ENCODE results near the gene SPRY1.

Gene SPRY1, protein sequence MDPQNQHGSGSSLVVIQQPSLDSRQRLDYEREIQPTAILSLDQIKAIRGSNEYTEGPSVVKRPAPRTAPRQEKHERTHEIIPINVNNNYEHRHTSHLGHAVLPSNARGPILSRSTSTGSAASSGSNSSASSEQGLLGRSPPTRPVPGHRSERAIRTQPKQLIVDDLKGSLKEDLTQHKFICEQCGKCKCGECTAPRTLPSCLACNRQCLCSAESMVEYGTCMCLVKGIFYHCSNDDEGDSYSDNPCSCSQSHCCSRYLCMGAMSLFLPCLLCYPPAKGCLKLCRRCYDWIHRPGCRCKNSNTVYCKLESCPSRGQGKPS

DNA sequence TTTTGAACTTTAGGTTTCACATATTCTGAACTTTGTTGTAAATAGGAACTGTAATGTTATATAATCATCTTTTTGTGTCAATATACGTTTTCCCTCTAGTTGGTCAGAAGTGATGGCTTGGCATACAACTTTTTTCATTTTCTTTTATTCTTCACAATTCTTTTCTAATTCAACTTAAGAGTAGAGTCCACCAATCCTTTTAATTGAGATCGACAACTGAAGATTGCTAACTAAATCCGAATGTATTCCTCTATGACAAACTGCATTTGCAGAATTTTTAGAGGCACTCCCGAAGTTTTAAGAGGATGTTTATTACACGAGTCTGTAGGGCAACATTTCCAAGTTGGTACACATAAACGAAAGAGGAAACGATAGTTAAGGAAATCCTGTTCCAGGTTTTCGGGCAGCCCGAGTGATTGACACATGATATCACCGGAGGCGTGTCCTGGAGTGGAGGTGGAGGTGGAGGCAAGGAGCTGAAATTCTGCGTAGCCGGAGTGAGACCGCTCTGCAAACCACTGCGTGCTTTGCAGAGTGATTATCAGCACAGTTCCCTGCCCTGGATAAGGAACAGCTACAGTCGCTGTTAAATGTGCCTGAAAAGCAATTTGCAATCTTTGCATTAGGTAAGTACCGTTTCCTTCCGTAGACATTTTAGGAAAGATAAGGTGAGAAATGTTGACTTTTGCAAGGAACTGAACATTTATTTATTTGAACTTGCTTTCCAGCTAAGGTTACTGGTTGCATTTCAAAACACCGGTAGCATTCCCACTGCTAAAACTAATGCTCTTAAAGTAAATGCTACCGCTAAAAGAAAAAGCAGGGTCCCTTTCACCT lies at the start of gene SPRY1:
Gene SPRY1, plus strand, starts transcription at position 489 of the 837 bp plus-strand sequence. CDS start 4,797 bp downstream, outside the sequence.
- peak; percentile 80 for DNase-seq

DNA sequence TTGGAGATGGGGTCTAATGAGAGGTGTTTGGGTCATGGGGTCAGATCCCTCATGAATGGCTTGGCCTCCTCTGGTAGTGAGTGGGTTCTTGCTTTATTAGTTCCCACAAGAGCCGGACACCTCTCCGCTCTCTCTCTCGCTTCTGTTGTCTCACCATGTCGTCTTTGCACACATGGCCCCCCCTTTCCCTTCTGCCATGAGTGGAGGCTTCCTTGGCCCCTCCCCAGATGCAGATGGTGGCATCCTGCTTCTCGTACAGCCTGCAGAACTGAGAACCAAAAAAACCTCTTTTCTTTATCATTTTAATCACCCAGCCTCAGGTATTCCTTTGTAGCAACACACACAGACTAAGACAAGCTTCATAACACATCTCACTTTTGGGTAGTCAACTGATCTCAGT lies 49.6 kb upstream of the SPRY1 start:
- DNase-seq = no peak

DNA sequence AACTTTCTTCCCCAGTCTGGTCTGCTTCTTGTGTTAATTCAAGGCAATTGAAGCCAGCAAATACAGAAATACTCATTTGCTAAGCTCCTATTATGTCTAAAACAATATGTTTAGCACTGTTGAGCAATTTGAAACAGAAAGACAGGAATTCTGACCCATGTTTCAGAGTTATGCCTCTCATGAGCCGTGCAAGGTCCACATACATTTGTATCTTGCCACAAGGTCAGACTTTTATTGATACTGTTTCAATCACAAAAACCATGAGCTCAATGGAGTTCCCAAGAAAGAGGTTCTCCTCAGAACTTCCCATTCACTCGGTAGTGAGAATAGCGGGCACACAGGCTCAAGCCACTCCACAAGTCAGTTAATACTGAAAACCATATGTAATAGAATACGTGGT lies 47.6 kb upstream of the SPRY1 start:
- no peak for DNase-seq

DNA sequence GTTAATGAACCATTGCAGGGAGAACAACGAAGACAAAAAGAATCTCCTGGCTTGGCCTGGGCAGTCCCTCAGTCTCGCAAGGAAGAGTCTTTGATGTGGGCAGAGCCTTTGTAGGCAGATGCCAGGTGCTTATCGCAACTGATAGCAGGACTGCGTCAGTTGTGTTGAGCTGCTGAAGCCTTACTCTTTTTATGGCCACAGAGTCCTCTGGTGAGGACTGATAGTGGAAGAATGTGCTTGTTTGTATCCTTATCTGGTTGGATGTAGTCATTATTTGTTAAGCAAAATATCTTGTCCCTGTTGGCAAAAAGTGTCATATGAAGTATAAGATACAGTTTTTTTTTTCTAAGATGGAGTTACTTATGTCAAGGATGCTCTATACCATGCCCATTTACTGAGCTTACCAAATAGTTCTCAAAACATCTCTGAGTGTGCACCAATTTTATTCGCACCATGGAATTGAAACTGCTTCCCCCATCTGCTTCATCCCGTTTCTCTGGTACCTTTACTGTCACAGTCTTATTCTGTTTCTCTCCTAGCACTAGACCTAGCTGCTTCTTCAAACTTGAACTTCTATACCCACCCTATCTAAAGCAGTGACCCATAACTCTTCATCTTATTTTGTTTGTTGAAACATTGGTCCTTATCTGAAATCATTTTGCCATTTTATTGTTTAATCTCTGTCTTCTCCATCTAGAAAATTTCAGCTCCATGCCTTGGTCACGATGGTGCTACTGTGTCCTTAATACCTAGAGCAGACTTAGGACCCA lies 47.0 kb upstream of the SPRY1 start:
- DNase-seq = no peak

DNA sequence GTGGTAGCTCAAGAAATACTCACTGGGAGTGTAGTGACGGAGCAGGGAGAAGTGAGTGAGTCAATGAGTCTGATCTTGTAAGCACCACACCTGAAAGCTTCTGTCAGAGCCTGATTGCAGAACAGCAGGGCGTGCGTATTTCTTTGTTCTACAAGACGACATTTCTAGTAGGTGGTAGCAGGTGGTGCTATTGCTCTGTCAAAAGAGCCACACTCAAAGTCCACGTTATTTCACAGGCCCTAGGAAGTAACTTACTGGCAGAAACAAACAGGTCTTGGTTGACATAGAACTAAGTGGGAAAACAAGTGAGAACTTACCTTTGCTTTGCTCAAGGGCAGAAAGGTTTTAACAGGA lies 46.4 kb upstream of the SPRY1 start:
- DNase-seq = no peak

DNA sequence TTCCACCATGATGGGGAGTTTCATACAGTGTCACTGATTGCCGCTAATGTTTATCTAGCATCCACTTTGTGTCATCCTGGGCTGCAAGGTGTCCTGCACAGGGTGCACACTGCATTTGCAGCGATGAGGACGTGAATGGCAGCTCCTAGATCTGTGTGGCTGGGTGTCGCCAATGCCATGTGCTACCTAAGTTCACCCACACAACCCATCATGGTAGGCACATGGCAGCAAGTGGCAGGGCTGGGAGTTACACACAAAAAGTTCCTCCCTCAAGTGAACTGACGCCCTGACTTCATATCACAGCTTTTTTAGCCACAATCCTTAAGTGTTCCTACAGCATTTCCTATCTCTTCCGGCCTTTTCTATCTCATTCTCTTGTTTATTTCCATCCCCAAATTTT lies 45.9 kb upstream of the SPRY1 start:
- no peak for DNase-seq

DNA sequence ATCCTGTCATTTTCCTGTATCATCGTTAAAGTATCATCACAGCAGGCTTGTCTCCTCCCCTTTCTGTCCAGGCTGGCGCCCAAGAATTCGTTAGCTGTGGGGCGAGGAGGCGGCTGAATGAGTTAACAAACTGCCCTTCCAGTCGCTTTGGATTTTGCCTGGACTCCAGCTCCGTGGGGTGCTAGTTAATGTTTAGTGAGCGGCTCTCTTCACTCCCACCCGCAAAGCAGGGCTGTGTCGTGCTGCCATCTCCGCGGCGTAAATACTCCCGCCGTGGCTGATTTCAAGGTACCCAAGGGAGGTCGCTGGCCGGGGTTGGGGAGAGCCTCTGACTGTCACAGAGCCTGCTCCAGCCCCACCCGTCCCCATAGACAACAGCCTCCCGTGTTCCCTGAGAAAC lies 44.9 kb upstream of the SPRY1 start:
- DNase-seq = no peak

DNA sequence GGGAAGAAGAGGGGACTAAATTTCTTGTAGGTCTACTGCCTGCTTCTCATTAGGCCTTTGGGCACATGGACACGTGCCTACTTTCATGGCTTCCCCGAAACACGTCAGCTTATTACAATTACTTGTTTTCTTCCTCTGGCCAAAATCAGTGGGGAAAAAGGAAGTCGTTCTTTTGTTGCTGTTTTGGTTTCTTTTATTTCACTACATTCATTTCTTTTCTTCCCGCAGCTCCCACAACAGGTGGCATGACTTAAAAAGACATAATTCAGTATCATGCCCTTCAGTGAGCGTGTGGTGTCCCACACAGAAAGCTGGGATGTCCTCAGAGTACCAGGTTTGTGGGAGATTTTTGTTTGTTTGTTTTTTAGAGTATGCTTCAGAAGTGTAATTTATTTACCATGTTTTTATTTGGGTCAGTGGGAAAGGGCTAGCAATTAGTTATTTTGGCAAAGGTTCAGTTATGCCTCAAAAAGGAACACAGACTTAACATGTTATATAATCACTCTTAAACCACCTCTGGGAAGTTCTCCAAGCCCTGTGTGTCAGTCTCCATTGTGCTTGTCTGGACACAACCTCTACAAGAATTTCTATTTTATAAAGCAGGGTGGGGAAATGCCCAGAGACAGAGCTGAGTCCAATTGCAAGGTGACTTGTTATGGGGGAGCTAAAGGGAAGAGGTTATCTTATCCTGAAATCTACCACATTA lies 44.2 kb upstream of the SPRY1 start:
- no peak for DNase-seq

DNA sequence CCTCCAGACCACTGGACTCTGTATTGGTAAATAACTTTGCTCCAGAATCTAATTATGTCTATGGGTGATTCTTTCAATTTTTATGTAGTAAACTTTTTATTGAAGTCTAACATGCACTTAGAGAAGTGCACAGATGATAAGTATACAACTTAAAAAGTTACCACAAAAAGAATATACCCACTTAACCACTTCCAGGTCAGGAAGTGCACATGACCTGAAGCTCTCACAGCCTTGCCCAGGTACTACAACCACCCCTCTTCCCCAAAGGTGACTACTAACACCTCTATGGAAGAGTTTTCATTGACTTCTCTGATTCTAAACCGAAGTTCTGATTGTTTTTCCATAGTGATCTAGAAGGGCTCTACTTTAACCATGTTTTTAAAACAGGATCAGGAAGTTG lies 43.6 kb upstream of the SPRY1 start:
- no peak for DNase-seq

DNA sequence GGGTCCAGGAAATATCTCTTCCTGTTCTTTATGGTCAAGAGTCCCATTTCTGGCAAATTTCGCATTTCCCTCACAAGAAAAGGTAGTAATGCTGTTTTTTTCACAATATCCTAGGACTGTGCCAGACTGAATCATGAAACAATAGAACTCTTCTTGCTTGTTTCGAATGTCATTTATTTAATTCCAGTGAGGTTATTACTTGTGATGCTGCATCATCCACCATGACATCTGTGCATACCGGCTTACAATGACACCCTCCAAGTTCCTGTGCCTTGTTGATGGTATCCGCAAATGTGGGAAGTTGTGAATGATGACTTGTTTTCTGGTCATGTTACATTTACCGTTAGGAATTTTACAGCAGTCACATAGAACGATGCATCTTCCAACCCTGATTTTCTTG lies 42.9 kb upstream of the SPRY1 start:
- DNase-seq = no peak

DNA sequence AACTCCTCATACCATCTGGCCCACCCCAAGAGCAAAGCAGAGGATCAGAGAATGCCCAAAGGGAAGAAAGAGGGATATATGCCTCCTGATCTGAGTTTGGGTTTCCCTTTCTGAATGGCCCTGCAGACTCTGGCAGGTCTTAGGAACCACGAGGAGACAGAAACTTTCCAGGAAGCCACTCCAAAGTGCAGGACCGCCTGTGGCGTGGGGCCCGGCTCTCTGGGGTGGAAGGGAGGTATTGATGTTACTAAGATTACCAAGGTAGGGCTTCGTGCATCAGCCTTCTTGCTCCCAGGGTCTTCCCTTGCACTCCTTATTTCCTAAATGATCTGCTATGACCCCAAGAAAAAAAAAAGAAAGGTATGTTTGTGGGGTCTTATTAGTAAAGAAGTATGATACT lies 41.9 kb upstream of the SPRY1 start:
- no peak for DNase-seq

DNA sequence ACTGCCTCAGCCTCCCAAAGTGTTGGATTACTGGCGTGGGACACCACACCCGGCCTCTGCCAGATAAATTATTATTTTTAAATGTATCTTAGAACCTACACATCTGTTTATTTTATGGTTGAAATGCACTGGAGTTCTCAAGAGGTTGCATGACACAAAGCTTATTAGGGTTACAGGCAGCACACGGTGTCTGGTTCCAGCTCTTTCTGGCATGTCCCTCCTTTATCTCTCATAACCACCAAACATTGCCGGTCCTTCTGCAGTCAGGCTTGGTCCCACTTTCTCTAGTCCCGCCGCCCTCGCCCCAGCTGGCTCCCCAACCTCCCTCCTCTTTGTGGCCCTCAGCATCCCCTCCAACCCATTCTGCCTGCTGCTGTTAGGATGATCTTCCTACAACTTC lies 39.7 kb upstream of the SPRY1 start:
- no peak for DNase-seq

DNA sequence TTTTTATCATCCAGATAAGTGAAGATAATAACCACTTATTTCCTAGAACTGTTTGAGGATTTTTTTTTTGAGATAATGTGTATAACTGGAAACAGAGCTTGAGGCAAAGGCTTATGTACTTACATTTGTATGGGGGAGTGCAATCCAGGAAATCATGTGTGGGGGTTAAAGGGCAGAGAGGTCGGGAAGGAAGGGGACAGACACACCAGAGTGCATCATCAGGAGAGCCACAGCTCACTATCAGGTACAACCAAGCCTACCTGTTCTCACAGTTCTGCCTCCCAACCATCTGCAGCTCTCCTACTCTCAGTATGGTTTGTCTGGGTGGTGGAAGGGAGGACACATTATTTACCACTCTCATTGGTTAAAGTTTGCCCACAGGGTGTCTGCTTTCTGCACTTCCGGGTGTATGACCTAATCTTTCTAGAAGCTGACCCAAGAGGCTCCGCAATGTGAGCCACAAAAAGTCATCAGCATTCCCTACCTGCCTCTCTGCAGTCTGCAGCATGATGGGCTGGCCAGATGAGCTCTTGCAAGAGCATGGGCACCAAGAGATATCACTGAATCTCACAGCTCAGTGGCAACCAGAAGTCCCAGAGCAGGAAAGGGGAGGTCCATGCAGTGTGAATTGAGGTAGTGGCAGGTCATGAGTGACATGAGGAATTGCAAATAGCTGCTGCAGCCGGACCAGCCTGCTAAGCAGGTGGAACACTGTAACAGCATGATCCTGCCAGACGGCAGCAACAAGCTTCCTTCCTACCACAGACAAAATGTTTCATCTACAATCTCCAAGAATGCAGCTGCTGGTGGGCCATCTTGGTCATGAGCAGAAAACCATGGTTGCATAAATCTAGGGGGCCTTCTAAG lies 36.9 kb upstream of the SPRY1 start:
- DNase-seq = no peak

DNA sequence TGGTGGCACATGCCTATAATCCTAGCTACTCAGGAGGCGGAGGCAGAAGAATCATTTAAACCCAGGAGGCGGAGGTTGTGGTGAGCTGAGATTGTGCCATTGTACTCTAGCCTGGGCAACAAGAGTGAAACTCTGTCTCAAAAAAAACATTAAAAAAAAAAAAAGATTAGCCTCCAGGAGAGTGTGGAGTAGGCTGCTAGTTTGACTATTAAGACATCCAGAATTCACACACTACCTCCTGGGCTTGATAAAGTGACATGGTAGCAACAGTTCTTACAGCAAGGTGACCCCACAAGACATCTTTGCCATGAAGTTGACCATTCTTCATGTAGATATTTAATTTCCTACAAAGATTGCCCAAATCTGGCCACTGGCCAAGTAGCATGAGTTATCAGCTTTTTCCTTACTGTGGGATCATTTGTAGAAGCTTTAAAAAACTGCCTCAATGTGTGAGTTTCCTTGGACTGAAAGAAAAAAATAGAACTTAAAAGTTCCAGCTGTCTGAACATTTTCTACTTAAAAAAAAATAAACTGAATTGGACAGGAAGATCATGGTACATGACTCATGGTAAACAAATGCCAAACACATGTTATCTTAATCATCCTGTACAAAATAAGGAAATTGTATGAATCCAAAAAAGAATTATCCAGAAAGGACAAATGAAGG lies 35.3 kb upstream of the SPRY1 start:
- DNase-seq = no peak

DNA sequence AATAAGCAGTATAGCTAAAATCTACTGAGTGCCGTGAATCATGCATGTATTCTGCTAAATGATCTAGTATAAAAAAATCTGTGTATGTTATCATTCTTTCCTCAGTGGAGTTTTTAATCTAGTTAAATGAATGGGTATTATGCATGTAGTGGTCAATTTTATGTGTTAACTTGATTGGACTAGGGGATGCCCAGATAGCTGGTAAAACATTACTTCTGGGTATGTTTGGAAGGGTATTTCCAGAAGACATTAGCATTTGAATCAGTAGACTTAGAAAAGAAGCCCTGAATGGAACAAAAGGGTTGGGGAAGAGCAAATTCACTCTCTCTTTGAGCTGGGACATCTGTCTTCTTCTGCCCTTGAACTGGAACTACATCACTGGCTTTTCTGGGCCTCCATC lies 34.5 kb upstream of the SPRY1 start:
- no peak for DNase-seq

DNA sequence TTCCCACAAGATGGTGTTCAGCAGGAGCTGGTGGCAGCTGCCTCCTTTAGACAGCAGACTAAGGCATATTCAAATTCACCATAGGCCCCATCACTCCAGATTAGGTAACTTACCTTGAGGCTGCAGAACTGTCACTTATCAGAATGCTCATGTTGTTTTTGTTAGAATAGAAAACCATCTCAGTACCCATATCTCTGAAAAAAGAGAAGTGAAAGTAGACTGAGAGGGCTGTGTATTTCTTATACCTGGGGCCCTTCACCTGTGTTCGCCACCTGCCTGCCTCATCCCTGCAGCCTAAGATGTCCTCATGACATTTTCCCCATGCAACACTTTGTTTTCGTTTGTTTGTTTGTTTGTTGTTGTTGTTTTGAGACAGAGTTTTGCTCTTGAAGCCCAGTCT lies 32.9 kb upstream of the SPRY1 start:
- DNase-seq = no peak

DNA sequence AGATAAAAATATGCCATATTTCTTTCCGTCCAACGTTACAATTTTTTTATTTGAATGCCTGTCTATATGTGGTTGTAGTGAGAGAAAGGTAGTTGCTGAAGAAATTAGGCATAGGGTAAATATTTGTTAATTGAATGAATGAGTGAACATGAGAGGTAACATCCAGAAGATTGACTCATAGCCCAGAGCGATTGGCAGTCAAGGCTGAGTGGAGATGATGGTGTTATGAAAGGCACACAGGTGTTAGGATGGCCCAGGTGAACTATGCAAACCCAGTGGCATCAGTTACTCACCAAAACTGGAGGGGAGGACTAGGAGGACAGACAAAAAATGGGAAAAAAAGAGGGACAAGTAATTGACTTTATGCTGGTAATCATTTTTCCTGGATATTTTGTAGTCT lies 31.7 kb upstream of the SPRY1 start:
- DNase-seq = no peak

DNA sequence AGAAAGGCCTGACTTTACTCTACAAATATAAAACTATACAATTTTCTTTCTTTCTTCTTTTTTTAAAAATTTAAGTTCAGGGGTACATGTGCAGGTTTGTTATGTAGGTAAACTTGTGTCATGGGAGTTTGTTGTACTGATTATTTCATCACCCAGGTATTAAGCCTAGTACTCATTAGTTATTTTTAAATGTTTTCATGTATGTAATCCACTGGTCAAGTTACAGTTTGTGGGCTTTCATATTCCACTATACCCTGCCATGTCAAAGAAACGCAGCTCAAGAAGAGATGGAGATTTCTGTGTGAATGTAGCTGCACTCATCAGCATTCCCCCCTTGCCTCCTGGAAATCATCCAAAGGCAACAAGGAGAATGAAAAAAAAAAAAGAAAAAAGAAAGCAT lies 31.2 kb upstream of the SPRY1 start:
- no peak for DNase-seq

DNA sequence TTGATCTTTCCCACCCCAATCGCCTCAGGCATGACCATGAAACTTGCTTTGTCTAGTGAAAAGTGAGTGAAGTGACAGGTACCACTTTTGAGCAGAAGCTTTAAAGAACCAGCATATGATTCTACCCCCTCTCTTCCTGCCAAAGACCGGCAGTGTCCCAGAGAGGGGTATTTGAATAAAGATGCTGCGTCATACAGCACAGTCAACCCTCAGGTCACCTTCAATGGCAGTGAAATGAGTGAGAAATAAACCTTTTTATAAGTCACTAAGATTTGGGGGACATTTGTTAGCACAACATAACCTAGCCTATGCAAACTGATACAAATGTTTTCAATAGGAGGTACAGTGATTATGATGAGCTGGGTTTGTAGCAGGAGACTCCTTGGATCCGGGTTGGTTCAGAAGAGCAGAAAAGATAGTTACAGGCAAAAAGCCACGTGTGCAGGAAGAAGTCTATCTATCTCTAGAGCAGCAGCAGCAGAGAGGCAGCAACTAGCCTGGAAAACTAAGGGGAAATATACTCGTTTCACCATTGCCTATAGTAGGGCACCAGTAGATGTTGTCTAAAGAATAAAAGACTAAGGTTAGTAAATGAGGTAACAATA lies 30.3 kb upstream of the SPRY1 start:
- no peak for DNase-seq

DNA sequence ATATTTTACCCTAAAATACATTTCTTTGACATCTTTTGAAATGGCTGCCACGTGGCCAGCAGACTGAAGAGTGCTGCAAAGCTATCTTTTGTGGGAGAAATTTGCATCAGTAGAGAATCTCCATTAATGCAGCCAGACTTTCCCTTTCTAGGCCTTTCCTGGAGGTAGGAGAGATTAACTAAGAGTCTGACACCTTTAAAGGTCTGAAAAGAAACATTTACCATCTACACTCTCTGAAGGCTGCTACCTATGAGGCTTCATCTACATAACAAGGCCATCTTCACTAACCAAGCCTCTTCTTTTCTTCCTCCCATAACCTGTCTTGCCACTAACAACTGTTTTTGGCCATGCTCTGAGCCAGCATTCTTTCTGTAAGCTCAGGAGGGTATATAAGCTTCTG lies 17.8 kb upstream of the SPRY1 start:
- DNase-seq = no peak

DNA sequence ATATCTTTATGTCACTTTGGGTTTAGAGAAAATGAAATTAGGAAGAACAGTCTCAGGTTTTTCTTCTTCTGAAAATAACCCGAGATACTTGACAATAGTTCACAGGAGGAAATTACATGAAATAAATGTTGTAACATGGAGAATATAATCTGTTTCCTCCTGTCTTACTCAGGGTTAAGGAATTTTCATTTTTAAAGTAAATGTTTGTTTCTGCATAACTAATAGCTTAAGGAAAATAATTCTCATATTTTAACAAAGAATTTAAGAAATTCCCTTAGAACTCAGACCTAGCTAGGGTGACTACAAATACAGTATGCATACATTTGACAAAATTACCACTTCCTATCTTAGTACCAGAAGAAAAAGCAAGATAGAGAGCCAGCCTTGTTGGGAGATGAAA lies 17.2 kb upstream of the SPRY1 start:
- DNase-seq = no peak

Measured in NCI-H2171 treated with DMSO at 0.1 percent for 48 hours (cell line).